ENCODE data around the gene SNCAIP.

SNCAIP gene

DNA sequence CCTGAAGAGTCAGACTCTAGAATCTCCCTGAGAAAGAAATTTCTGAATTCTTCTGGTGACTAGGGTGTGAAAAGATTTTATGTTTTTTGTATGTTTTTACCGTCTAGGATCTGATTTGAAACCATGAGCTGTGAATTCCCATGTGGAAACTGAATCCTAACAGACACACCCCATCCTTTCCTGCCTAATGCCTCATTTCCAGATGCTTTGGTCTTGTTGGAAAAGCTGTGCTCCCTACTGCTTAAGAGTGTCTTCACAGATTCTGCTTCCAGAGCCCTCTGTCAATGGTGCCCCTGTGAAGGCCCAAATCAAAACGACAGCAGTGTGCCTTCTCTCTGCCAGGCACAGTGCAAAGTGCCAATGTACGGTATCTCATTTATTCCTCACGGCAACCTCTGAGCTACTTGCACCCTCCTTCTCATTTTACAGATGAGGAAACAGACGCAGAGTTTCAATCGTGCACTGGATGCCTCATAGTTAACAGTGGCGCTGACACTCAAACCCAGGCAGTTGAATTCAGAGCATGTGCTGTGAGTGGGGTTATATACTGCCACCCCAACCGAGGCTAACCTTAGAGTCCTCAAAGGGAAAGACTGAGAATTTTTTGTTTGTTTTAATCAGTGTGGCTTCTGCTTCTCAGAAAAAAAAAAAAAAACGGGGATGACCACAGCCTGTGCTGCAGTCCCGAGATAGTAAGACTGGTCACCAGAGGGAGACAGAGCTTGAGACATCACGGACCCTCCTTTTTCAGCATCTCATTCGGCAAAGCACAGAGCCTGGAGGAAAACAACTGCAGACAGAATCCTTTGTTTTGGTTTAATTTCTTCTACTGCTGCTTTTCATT is 188.4 kb downstream of the SNCAIP start:
- H3K27ac Mint-ChIP-seq = no peak overlapping the region
- no peaks in the 10 kb centered on the region for H3K36me3 Mint-ChIP-seq (ENCODE audit: low read depth)
- H3K4me1 Mint-ChIP-seq (ENCODE audit: low read depth) = no peaks in the 10 kb centered on the region
- H3K27me3 Mint-ChIP-seq (ENCODE audit: low read depth) = no peaks in the 10 kb centered on the region
- no peak overlapping the region for H3K4me3 Mint-ChIP-seq
- no peak for DNase-seq (ENCODE audit: low spot score)
- H3K9me3 Mint-ChIP-seq = no peaks in the 10 kb centered on the region

DNA sequence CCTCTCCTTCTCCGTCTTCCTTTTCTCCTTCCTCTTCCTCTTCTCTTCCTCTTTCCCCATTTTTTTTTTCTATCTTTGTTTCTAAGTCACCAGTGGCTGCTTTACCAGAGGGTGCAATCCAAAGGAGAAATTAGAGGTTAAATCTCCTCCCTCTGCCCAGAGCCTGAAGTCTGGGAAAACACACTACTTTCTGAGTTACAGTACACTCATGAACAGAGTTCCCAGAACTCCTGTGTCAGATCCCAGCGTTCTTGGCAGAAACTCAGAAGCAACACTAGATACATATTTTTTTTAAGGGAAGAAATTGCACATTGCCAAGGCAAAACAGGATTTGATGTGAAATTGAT is 189.0 kb downstream of the SNCAIP start:
- no peak for DNase-seq (ENCODE audit: low spot score)
- Mint-ChIP-seq H3K36me3 (ENCODE audit: low read depth) (no peaks in the 10 kb centered on the region), H3K4me3 (no peak overlapping the region), H3K9me3 (no peaks in the 10 kb centered on the region), H3K27ac (no peak overlapping the region), H3K4me1 (ENCODE audit: low read depth) (no peaks in the 10 kb centered on the region), H3K27me3 (ENCODE audit: low read depth) (no peaks in the 10 kb centered on the region)

DNA sequence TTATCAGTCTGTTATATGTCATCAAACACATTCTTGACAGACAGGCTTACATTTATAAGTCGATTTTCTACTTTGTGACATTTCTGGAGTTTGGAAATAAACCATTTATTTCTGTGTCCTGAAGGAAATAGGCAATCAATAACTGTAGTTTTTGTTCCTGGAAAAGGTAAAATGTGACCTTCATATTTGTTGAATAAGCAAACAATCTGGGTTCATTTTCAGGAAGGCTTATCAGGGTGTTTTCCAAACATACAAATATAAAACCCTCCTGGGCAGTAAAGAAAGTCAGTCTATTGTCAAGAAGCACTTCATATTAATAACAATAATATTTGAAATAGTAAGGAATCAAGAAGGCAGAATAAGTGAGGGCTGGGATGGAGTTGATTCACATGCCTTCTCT is 195.0 kb downstream of the SNCAIP start:
- H3K4me1 Mint-ChIP-seq (ENCODE audit: low read depth) = no peaks in the 10 kb centered on the region
- no peaks in the 10 kb centered on the region for H3K27me3 Mint-ChIP-seq (ENCODE audit: low read depth)
- H3K36me3 Mint-ChIP-seq (ENCODE audit: low read depth) = no peaks in the 10 kb centered on the region
- H3K4me3 Mint-ChIP-seq = no peak overlapping the region
- no peak for DNase-seq (ENCODE audit: low spot score)
- H3K9me3 Mint-ChIP-seq = no peaks in the 10 kb centered on the region
- no peak overlapping the region for H3K27ac Mint-ChIP-seq

DNA sequence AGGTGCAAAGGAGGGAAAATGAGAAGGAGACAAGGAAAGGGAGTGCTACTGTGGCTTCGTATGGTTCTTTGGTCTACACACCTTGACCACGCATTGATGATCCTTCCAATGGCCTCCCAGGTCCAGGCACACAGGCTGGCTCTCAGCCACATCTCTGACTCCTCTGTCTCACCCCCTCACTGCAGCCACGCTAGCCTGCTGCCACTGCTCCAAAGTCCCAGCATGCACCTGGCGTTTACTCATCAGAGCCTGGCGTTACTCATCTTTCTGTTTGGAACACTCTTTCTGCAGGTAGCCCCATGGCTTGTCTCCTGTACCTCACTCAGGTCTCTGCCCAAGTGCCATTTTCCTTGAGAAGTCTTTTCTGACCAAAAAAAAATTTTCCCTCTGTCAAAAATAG is 195.5 kb downstream of the SNCAIP start:
- Mint-ChIP-seq H3K4me3 (no peak overlapping the region), H3K9me3 (no peaks in the 10 kb centered on the region), H3K27ac (no peak overlapping the region), H3K36me3 (ENCODE audit: low read depth) (no peaks in the 10 kb centered on the region), H3K27me3 (ENCODE audit: low read depth) (no peaks in the 10 kb centered on the region), H3K4me1 (ENCODE audit: low read depth) (no peaks in the 10 kb centered on the region)
- DNase-seq (ENCODE audit: low spot score) = no peak

DNA sequence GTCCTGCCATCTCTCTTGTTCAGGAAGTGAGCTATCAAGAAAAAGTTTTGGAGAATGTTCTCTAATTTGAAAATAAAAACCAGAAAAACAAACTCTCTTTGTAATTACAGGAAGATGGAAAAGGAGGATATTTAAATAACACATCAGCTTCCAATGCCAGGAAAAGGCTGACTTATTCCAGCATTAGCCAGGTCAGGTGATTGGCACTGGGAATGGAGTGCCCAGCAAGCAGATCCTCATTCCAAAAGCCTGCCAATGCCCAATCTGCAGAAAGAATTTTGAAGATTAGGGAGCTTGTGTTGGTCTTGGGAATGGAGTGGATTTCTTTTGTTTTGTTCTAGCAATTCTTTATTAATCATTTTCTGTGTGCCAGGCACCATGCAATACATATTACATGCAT is 196.6 kb downstream of the SNCAIP start:
- H3K27me3 Mint-ChIP-seq (ENCODE audit: low read depth) = no peaks in the 10 kb centered on the region
- H3K4me1 Mint-ChIP-seq (ENCODE audit: low read depth) = no peaks in the 10 kb centered on the region
- no peak for DNase-seq (ENCODE audit: low spot score)
- no peak overlapping the region for H3K27ac Mint-ChIP-seq
- H3K36me3 Mint-ChIP-seq (ENCODE audit: low read depth) = no peaks in the 10 kb centered on the region
- H3K9me3 Mint-ChIP-seq = no peaks in the 10 kb centered on the region
- H3K4me3 Mint-ChIP-seq = no peak overlapping the region

Measured in T-helper 2 cell treated with Interferon-gamma antibody and Interleukin-4, amounts not matched to agents 5 μg/mL and 100 μg/mL, for 36 hours (primary cell).